ENCODE measurements around the gene CFAP92.
"Not testable (repeated sequence)": the region's sequence is repeated elsewhere in the genome, so short reads cannot be mapped to it uniquely, and the experiment has no call there.

DNA sequence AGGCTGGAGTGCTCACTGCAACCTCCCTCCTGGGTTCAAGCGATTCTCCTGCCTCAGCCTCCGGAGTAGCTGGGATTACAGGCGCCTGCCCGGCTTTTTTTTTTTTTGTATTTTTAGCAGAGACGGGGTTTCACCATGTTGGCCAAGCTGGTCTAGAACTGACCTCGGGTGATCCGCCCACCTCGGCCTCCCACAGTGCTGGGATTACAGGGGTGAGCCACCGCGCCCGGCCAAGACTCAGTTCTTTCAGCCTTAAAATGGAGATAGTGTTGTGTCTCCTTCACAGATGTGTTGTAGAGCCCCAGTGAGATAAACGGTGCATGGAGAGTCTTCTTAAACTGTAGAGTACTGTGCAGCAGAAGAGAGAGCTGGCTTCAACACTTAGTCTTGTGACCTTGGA lies 113.4 kb downstream of the CFAP92 start:
- TF ChIP-seq, protein P1, sequence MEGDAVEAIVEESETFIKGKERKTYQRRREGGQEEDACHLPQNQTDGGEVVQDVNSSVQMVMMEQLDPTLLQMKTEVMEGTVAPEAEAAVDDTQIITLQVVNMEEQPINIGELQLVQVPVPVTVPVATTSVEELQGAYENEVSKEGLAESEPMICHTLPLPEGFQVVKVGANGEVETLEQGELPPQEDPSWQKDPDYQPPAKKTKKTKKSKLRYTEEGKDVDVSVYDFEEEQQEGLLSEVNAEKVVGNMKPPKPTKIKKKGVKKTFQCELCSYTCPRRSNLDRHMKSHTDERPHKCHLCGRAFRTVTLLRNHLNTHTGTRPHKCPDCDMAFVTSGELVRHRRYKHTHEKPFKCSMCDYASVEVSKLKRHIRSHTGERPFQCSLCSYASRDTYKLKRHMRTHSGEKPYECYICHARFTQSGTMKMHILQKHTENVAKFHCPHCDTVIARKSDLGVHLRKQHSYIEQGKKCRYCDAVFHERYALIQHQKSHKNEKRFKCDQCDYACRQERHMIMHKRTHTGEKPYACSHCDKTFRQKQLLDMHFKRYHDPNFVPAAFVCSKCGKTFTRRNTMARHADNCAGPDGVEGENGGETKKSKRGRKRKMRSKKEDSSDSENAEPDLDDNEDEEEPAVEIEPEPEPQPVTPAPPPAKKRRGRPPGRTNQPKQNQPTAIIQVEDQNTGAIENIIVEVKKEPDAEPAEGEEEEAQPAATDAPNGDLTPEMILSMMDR (IDR thresholded peaks at IDR 0.05), result not testable (repeated sequence)
- not testable (repeated sequence) for TF ChIP-seq EZH2 (IDR thresholded peaks at IDR 0.05; ENCODE audit: borderline replicate concordance, insufficient read depth, low read depth, low read length, poor library complexity, severe bottlenecking)

Data from B cell (primary cell).